Cardiac septum (tissue), 1 donor: Measurements from ENCODE around the gene ZBTB17. TPM values are rescaled to one million over a fixed set of nuclear protein-coding genes. Genes with fewer than 3 reads are reported as not detected.
A peak's percentile ranks its signal among the peaks of the same experiment; 100 is the strongest.
"Not testable (repeated sequence)": the region's sequence is repeated elsewhere in the genome, so short reads cannot be mapped to it uniquely, and the experiment has no call there.

ENCODE experiments used
- DNase-seq: peaks from one replicate; pipeline ENCODE4 v3.0.0-alpha.2; 2020; ENCODE audit warnings: low spot score
- intact Hi-C: fragments of 100-400 bp; cut with DNase I; formaldehyde crosslinking; loops from one replicate; pipeline ENCODE4 v1.14.0; 2022
- long read RNA-seq: library from polyadenylated mRNA; unstranded; transcript quantifications from one replicate; pipeline ENCODE4 v2.0.0, GENCODE V29; 2021
- total RNA-seq: library from RNA; stranded (reverse); fragmentation: NEBNext Ultra II Directional; extraction: Animal tissue kit (Norgen Biotek cat#: 25700); gene quantifications from one replicate; pipeline ENCODE4 v1.2.1, GENCODE V29; 2021
- donor health status: DM: no; HTN: no; CAD: no.

ZBTB17 gene
- total RNA-seq = 24.9 TPM
- long read RNA-seq, transcript ZBTB17-202 (16 exons, 2,745 nt) = major isoform, 19 of 42 reads
- long read RNA-seq, partial matches to known transcripts = 10 of 42 reads
- long read RNA-seq, other reads (novel, unspliced or antisense) = 11 of 42 reads

DNA sequence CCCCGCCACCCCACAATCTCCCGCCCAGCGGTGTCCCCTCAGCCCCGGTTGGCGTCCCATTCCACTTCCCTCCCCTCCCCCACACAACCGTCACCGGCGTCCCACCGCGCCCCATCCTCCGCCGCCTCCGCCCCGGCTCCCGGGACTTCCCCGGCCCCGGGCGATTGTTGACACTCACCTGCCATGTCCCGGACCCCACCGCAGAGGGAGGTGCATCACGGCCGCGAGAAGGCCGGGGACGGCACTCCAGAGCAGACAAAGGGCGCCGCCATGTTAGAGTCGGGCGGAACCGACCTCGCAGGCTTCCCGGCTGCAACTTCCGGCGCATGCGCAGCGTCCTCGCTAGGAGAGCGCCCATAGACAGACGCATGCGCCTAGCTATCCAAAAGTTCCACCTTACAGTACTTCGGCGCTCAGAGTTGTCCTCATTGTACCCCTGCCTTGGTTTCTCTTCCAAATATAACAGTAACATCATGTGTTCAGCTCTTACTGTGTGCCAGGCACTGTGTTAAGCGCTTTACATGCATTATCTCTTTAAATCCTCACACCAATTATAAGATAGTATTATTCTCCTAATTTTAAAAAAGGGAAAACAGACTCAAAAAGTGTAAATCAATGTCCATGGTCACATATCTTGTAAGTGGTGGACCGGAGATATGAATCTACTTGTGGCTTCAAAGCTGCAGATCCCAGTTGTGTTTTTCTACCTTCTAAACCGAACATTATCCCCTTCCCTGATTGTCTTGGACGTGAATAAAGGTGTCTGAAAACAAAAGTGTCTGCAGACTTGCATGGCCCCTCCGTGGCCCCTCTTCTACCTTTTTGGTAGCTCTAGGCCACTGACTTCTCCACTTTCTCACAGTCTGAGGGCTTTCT lies at the start of gene ZBTB17:
Gene ZBTB17, minus strand, starts transcription at position 297 of the 876 bp plus-strand sequence. CDS start 27,606 bp downstream, outside the sequence.
- peak; percentile 96 for DNase-seq
- intact Hi-C loops = no loop called here

DNA sequence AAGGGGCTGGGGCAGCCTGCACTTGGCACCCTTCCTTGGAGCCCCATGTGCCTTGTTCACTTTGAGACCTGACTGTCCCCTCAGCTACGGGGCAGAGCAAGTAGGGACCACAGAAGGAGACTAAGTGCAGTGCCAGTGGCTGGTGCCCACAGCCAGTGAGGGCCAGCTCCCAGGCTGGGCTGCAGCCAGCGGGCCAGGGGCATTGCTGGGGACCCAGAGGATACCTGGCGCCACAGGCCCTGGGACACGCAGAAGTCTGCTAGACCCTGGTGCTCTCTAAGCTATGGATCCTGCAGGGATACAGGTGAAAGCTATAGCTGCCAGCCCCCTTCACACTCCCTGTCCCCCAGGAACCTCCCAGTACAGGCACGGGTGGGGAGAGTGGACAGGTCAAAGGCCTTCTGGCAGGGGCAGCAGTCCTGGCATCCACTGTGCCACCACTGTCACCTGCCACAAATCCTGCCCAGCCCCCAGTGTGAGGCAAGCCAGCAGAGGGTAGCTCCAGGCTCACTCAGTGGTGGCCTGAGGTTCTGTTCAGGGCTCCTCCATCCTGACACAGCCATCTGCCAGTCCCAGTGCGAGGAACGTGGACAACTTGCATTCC lies 47.3 kb upstream of the ZBTB17 start:
- intact Hi-C loops = no loop called here
- no peak for DNase-seq

DNA sequence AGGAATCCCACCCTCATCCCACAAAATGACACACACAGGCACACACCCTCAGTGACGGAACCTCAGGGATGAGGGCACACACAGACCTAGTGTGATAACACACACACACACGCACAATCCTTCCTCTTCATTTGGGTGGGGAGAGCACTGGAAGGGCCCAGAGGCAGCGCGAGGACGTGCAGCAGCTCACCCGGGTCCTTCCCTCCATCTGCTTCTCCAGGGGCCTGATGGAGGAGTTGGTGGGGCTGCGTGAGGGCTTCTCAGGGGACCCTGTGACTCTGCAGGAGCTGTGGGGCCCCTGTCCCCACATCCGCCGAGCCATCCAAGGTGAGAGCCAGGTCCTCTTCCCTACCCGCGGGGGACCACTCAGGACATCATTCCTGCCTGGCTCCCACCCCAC lies 46.5 kb upstream of the ZBTB17 start:
- intact Hi-C loops = no loop called here
- DNase-seq = no peak

DNA sequence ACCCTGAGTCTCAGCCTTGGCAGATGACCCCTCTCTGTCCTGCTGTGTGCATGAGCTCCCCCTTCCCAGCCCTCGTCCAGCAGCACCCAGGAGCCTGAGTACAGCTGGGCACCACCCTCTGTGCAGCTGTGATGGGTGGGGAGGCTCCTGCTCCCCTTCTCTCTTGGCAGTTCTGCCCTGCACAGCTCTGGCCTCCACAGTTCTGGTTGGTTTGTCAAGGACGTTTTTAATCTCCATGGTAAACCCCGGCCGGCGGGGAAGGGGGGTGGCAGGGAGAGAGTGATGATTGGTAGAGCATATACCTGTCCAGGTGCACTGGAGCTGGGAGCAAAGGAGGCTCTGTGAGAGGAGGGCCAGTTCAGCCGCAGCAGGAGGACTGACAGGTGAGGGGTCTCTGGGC lies 45.8 kb upstream of the ZBTB17 start, which contains the start of gene CLCNKA:
Gene CLCNKA, plus strand, starts transcription at position 356 of the 400 bp plus-strand sequence. CDS start 584 bp downstream, outside the sequence.
- no peak for DNase-seq
- intact Hi-C loops = no loop called here

DNA sequence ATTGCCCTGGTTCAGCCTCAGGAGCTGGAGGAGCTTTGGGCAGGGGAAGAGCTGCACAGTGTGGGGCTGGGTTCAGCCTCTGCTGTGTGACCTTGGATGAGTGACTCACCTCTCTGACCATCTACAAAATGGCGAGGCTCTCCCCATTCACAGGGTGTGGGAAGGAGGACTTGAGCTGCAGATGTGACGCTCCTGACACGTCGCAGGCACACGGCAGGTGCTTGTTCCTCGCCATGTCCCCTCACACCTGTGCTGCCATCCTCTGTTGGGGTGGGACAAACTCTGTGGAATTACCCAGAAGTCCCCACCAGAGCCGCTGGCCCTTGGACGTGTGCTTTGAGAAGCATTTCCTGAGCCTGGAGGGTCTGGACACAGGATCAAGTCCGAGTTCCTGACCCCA lies 45.0 kb upstream of the ZBTB17 start:
- intact Hi-C loops = not testable (repeated sequence)

DNA sequence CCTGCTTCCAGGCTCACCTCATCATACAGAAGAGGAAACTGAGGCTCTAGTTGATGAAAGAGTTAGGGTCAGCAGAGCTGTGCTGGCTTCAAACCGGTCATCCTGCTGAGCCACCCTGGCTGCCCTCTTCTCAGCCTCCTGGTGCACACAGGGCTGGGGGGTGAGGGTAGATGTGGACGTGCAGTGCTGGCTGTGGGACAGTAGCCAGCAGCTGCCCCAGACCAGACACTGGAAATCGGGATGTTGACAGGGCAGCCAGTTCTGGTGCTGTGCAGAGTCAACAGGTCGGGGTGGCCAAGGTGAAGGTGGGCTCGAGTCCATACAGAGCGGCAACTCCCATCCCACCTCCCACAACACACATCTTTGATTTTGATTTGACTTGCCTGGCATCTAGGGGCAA lies 44.4 kb upstream of the ZBTB17 start:
- intact Hi-C loops = no loop called here

More for the DNA sequence above, 45.0 kb upstream of the ZBTB17 start:
- not testable (repeated sequence) for DNase-seq

DNA sequence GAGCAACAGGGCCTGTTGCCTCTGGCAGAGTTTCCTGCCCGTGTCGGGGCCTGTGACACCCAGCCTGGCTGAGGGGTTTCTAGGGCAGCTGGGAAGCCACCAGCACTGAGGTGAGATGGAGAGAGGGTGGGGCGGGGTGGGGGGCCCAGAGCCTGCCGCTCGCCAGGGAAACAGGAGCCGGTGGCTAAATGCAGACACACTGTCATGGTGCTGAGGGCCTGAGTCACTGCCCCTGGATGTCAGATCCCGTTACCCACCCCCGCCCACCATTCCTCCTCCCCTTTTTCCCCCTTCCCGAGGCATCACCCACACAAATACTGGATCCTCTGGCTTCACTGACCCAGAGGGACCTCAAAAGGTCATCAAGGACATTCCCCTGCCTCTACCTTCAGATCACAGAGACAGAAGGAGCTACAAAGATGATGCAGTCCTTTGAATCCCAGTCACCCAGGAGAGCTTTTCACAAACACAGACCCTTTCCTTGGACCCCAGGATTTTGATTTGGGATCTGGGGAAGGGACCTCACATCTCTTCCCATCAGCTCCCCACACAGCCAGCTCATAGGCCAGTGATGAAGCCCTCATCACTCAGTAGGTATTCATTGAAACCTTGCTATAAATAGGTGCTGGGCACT lies 43.9 kb upstream of the ZBTB17 start:
- peak; percentile 89 for DNase-seq
- intact Hi-C loops = loop anchor here (5.0 kb wide), 1 partner anchor 128 kb away; no protein-coding TSS in a partner anchor

More for the DNA sequence above, 44.4 kb upstream of the ZBTB17 start:
- no peak for DNase-seq

DNA sequence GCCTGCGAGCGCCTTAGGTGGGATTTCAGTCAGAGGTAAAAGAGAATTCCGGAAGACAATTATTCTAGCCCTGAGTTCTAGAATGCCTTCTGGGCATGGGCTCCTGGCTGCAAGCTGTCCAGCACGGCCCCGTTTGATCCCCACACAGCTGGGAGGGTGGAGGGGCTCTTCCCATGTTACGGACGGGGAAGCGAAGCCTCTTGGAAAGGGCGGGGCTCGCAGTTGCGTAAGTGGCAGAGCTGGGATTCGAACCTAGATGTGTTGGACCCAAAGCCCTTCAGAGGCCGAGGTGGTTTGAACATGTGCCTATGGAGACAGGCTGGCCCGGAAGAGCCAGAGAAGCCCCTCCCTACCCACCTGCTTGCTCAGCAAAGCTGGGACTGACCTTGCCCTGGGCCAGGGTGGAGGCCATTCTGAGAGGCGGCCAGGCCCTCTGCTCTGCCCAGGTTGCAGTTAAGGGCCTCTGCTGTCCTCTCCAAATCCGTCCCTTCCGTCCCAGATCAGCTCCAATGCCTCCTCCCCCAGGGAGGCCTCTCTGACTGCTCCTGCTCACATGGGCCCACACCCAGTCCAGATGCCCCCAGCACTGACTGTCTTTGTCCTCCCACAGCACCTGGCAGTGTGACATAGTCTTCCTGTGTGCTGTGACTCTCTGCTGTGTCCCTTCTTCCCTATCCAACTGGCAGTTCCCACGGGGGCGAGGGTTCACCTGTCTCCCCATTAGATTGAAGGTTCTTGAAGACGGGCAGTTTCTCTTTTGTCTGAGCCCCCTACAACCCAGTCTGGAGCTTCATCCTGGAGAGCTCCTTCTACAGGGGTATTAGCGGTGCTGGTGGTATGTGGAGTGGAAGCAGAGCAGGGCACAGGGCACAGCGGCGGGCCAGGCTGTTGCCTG lies 43.1 kb upstream of the ZBTB17 start:
- intact Hi-C loops = loop anchor here (5.0 kb wide), 1 partner anchor 128 kb away; no protein-coding TSS in a partner anchor

DNA sequence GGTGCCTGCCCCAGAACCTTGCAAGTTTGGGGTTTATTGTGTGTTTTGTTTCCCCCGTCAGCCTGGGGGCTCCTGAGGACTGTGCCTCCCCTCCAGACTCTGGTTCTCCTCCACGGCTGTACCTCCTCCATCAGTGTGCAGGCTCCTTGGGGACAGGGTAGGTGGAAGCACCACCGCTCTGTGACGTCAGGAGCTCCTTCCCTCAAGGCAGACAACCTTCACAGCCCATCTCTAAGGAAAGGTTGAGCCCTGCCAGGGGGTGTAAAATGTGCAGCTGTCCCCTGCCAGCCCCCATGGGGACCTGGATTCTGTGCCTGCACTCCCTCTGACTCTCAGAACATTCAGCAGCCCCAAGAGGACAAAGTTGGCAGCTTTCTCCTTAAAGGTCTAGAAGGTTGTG lies 42.4 kb upstream of the ZBTB17 start:
- intact Hi-C loops = loop anchor here (5.0 kb wide), 1 partner anchor 129 kb away; no protein-coding TSS in a partner anchor
- DNase-seq = no peak

More for the DNA sequence above, 43.1 kb upstream of the ZBTB17 start:
- DNase-seq = no peak

DNA sequence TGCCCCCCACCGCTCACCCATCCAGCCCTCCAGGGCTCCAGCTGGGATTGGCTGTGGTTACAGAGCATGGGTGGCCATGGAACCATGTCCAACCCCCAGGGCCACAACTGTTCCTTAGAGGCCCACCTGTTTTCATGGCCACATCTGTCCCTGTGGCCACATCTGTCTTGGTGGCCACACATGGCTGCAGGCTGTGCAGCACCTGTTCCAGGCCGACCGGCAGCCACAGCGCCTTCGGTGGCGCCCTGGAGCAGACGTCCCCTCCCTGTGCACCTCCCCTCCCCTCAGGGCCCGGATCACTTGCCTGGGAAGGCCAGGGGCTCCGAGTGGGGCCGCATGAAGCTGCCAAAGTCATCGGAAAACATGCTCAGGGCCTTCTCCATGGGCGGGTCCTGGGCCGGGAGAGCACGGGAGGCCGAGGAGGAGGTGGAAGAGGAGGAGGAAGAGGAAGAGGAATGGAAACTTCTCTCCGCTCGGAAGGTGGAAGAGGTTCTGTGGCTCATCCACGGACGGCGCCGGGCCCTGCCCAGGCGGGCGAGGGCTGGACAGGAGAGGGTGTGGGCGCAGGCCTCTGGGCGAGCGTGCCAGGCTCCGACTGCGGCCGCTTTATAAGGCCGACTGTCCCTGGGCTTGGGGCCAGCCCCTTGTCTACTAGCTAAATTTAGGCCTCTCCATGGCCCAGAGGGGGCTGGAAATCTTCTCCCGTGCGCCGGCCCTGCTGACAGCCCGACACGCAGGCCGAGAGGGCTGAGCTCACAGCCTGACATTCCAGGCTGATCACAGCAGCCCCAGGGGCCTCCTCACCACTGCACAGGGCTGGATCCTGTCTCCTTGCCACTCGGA lies 41.8 kb upstream of the ZBTB17 start, which contains the start of gene HSPB7:
Gene HSPB7, minus strand, starts transcription at position 583 of the 843 bp plus-strand sequence. Its CDS starts 80 bp downstream, at position 503.
- intact Hi-C loops = loop anchor here (5.0 kb wide), 1 partner anchor 130 kb away; no protein-coding TSS in a partner anchor
- DNase-seq = peak; percentile 95

DNA sequence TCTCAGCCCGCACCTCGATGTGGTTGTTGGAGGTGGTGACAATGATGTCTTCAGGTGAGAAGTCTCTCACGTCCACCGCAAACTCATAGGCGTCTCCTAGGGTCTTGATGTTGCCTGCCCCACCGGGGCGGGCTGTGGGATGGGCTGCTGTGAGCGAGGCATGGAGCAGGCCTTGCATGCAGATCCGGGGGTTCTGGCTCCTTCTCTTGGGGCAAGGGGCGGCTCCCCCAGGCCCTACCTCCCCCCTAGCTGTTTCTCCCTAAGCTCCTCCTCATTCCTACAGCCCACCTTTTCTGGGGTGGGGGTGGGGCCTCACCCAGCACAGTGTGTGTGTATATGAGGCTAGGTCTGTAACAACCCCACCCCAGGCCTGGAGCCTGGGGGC lies 41.2 kb upstream of the ZBTB17 start:
- no peak for DNase-seq

DNA sequence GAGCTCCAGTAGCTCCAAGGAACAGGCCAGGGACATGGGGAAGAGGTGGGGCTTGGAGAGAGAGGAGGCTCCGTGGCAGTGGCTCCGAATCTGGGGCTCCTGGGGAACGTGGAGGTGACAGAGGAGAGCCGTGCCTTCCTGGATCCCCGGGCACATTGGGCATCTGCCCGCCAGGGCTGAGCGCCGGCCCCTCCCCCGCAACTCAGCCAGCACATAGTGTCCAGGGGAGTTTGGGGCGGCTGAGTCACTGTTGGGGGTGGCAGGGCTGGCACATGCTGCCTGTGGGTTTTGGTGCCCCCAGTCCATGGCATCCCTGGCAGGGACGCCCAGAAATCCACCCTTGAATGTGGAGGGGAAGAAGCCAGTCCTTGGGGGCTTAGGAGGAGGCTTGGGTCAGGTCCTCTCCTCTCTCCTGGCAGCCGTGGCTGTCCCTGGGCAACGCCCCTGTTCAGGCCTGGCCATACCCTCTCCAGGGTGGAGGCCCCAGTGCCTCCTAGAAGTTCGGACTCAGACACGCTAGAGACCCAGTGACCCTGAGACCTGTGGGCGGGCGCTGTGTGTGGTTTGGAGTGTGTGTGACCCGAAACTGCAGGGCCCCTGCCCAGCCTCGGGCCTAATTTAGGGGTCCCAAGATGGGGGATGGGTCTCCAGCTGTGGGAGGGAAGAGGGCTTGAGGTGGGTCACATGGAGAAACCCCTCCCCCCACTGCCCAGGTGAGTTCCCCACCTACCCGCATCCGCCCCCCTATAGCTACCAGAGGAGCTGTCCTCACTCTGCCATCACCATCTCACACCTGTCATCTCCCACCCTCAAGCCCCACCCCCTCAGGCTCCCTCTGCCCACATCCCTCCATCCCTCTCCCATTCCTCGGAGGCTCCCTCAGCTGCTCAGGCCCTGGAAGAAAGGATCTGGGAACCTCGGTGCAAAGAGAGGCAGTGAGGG lies 40.3 kb upstream of the ZBTB17 start:
- DNase-seq = no peak
- intact Hi-C loops = loop anchor here (5.0 kb wide), 1 partner anchor 131 kb away; no protein-coding TSS in a partner anchor

More for the DNA sequence above, 41.2 kb upstream of the ZBTB17 start:
- intact Hi-C loops = loop anchor here (5.0 kb wide), 1 partner anchor 130 kb away; no protein-coding TSS in a partner anchor

DNA sequence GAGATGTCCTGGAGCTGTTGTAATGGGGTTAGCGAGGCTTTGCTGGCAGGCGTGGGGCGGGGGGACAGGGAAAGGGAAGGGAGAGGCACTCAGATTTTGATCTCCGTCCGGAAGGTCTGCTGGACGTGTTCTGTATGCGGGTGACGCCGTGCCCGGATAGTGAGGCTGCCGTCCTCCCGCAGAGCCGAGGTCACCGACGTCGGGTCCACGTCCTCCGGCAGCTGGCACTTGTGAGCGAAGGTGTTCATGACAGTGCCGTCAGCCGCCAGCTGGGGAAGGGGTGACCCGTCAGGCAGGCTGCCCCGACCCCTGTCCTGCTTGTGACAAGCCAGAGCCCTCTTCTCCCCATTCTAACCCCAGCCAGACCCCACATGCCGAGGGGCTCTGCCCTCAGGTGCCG lies 39.6 kb upstream of the ZBTB17 start:
- intact Hi-C loops = loop anchor here (5.0 kb wide), 1 partner anchor 132 kb away; no protein-coding TSS in a partner anchor

DNA sequence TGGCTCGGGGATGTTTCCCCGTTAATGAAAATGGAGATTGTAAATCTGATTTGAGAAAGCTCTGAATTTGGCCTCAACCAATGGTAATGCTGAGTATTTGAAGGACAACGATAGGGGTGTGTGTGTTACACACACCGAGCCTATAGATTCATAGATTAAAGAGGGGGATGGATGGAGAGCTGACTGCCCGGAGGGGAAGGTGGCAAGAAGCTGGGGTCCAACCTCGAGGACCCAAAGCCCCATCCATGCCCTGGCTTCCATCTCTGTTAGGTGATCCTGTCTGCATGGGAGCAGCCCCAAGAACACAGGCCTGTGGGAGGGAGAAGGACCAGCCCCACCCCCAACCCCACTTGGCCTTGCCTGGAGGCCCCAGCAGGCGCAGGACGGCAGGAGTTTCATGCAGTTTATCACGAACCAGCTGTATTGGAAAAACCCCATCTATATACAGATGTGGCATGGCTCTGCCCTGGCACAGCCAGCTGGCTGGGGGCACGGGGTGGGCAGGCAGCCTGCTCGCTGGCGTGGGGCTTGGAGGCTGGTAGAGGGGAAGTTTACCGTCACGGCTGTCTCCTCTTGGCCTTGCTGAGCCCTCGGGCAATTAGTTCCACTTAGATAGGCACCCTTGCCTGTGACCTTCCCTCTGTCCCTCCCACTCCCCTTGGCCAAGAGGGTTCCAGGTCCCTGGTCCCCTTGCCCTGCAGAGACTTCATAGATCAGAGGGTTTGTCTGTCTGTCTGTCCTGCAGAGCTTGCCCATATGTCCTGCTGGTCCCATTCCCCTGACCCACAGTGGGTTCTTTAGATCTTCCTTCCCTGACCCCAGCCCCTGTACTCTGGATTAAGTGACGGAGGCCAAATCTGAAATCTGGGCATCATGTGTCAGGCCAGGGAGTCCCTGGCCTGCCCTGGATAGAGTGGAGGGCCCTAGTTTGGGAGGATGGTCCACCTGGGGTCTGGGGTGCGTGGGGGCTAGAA lies 38.9 kb upstream of the ZBTB17 start:
- intact Hi-C loops = loop anchor here (5.0 kb wide), 2 partner anchors 133 to 168 kb away; no protein-coding TSS in a partner anchor
- DNase-seq = no peak

More for the DNA sequence above, 39.6 kb upstream of the ZBTB17 start:
- no peak for DNase-seq

DNA sequence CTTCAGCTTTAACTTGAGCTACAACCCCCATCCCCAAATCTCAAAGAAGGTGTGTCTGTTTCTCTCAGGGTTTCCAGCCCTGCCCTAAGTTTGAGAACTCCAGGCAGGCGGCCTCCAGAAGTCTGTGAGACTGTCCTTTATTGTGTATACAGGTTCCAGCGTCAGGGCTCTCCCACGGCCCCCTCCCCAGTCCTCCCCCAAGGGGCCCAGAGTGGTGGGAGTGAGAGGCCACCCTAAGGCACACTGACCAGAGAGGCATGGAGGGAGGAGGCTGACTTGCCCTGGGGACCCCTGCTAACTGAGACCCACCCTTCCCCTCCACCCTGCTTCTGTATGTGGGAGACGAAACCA lies 38.0 kb upstream of the ZBTB17 start:
- DNase-seq = no peak
- intact Hi-C loops = loop anchor here (5.0 kb wide), 1 partner anchor 168 kb away; no protein-coding TSS in a partner anchor
